Tibial nerve (tissue), 3 donors: ENCODE data around the gene RBPJL.

Experiments used
- CTCF ChIP-seq, 5 experiments: fragments of 200-600 bp in 3 of 5; fragments of 450-650 bp in 2 of 5; sonication (generic) in 3 of 5; IDR thresholded peaks; one replicate each; pipeline ENCODE4 v1.5.1; 2016 to 2019; ENCODE audit warnings: antibody characterized with exemption in 5 of 5, mild to moderate bottlenecking in 3 of 5, moderate library complexity in 2 of 5
- POLR2A ChIP-seq, 2 donors: fragments of 450-650 bp; IDR thresholded peaks; one replicate each; pipeline ENCODE4 v1.6.1; 2017; ENCODE audit warnings: antibody characterized with exemption in 2 of 2, mild to moderate bottlenecking in 2 of 2, moderate library complexity in 2 of 2

DNA sequence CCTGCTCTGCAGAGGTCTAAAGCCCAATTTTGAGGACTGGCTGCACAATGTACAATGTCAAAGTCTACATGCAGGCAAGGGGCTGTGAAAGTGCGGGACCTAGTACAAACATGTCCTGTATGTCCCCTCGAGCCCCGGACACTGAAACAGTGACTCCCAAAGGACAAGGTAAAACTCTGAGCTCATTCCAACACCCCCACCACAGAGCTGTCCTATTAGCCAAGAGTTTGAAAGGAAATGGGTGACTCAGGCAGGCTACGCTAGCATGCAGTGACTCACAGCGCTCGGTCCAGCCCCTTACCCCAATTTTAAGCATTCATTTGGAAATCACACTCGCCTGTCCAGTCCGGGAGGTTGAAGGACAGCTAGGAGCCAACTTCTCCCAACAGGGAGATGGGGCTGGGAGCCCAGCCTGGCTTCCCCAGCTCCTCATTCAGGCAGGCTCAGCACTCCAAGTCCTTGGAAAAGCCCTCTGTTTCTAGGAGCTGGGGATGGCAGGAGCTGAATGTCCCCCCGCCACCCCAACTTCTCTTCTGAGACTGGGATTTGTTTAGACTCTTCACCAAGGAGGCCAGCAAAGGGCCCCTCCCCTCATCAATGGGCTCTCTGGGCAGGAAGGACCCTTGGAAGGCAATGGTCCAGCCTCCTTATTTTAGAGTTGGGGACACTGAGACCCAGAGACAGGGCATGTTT is 37.7 kb downstream of the RBPJL start:
- TF ChIP-seq POLR2A (IDR thresholded peaks at IDR 0.05) = peak in 1 of 2 donors; percentile 28
- TF ChIP-seq CTCF (IDR thresholded peaks at IDR 0.05) = no peak
